RPMI8226 (cell line): ENCODE results near the gene RORB.
"Not testable (repeated sequence)": the region's sequence is repeated elsewhere in the genome, so short reads cannot be mapped to it uniquely, and the experiment has no call there.

Experiments used
- DNase-seq: peaks from one replicate; pipeline ENCODE4 v3.0.0-alpha.2; 2015

Gene RORB

GRCh38 chr9:74517188-74517587 is 20.1 kb downstream of the RORB start:
- DNase-seq = no peak

GRCh38 chr9:74519419-74519818 is 22.3 kb downstream of the RORB start:
- DNase-seq = no peak

- DNase-seq = no peak
Observed at GRCh38 chr9:74521009-74521408, 23.9 kb downstream of the RORB start.

GRCh38 chr9:74524289-74524688 is 27.2 kb downstream of the RORB start:
- no peak for DNase-seq

- DNase-seq = no peak
Observed at GRCh38 chr9:74526215-74526614, 29.1 kb downstream of the RORB start.

GRCh38 chr9:74527718-74528117 is 30.6 kb downstream of the RORB start:
- DNase-seq = no peak

GRCh38 chr9:74528207-74528606 is 31.1 kb downstream of the RORB start:
- no peak for DNase-seq

- not testable (repeated sequence) for DNase-seq
Observed at GRCh38 chr9:74530458-74530857, 33.3 kb downstream of the RORB start.

- no peak for DNase-seq
Observed at GRCh38 chr9:74533253-74533652, 36.1 kb downstream of the RORB start.

GRCh38 chr9:74534841-74535240 is 37.7 kb downstream of the RORB start:
- no peak for DNase-seq

GRCh38 chr9:74543145-74543544 is 46.0 kb downstream of the RORB start:
- DNase-seq = no peak

GRCh38 chr9:74551266-74551665 is 54.1 kb downstream of the RORB start:
- no peak for DNase-seq

- DNase-seq = no peak
Observed at GRCh38 chr9:74554751-74555419, 57.8 kb downstream of the RORB start.

- no peak for DNase-seq
Observed at GRCh38 chr9:74555565-74555964, 58.4 kb downstream of the RORB start.

GRCh38 chr9:74556685-74557084 is 59.5 kb downstream of the RORB start:
- no peak for DNase-seq

GRCh38 chr9:74557571-74557970 is 60.4 kb downstream of the RORB start:
- DNase-seq = no peak

- no peak for DNase-seq
Observed at GRCh38 chr9:74562611-74563010, 65.5 kb downstream of the RORB start.

- DNase-seq = peak; percentile 24
Observed at GRCh38 chr9:74570879-74571512, 73.9 kb downstream of the RORB start.

- no peak for DNase-seq
Observed at GRCh38 chr9:74573640-74574191, 76.6 kb downstream of the RORB start.

- DNase-seq = no peak
Observed at GRCh38 chr9:74576176-74576575, 79.0 kb downstream of the RORB start.

GRCh38 chr9:74577956-74578355 is 80.8 kb downstream of the RORB start:
- no peak for DNase-seq

- no peak for DNase-seq
Observed at GRCh38 chr9:74589576-74589975, 92.4 kb downstream of the RORB start.

GRCh38 chr9:74595286-74595685 is 98.2 kb downstream of the RORB start:
- DNase-seq = no peak

GRCh38 chr9:74598874-74599273 is 101.7 kb downstream of the RORB start:
- DNase-seq = no peak
